ENCODE measurements around the gene ADGRV1. TPM values are rescaled to one million over a fixed set of nuclear protein-coding genes. Genes with fewer than 3 reads are reported as not detected.

ADGRV1 gene
- total RNA-seq, 4 donors from 2014 or later: not detected

DNA sequence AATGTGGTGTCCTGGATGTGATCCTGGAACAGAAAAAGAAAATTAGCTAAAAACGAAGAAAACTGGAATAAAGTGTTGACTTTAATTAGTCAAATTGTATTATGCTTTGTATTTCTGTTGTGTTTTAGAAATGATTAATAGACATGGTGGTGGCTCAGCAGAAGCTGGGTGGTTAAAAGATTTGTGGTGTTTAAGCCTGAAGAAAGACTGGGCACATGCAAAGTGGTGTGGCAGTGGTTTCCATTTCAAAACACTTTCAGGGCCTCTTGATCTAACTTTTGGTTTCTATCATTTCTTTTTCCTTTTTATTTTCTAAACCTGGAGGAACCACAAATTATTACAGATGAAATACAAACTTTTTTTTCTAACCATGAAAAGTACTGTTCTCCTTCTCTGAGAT lies 44.1 kb downstream of the ADGRV1 start:
- TF ChIP-seq CTCF (IDR thresholded peaks at IDR 0.05; ENCODE audit: low read depth): no peak

DNA sequence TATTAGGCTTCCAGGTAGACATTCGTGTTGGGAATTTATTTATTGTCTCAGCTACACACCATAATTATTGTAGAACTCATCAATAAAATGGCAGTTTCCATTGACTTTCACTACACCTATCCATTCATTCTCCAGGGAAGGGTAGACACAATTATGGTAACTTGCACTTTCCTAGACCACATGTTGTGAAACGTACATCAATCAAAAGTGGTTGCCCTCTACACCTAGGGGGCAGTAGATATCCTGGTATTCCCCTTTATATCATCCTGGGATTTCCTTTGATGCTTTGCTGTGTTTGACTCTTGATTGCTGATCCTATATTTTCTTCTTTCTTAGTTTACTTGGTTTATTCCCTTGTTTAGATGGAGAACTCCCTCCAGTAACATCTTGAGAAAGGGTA lies 47.9 kb downstream of the ADGRV1 start:
- TF ChIP-seq CTCF (IDR thresholded peaks at IDR 0.05; ENCODE audit: low read depth): no peak

- TF ChIP-seq CTCF (IDR thresholded peaks at IDR 0.05; ENCODE audit: low read depth): no peak
Observed at GRCh38 chr5:90612919-90613318, 54.3 kb downstream of the ADGRV1 start.

DNA sequence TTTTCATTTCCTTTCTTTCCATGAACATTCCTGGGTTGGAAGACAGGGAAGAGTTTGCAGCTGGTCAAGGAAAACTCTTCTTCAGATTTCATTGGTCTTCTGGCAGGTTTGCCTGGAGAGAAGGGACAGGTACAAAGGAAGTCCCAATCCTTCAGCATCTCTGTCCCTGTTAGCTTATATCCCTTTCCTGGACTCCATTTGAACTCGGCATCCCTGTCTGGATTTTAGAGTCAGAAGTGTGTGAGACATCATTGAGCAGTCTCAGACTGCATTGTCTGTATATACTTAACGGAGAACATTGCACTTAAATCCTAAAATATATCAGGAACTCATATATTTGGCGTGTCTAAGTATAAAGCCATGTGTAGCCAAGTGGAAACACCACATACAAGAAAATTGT lies 54.9 kb downstream of the ADGRV1 start:
- TF ChIP-seq CTCF (IDR thresholded peaks at IDR 0.05; ENCODE audit: low read depth): no peak

DNA sequence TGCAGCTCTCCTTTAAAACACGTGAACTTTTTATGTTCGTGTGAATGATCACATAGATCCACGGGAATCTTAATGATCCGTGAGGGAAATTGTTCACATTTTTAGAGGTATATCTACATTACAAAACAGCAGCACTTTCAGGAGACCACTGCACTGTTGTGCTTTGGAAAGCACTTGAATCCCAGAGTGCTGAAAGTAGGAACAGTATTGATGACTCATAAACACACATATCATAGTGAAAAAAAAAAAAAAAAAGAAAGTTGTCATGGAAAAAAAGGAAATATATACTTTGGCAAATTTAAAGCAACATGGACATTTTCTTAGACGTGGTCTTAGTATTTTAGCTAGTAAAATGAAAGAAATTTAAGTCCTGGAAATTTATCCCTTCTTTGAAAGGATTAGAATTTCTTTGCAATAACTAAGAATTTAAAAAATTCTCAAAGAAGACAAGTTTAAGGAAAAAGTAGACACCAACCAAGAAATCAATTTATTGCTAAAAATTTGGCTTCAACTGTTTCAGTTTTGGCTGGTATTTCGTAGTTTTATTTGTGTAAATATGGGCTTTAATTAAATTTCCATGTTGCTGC lies 55.4 kb downstream of the ADGRV1 start:
- no peak for TF ChIP-seq CTCF (IDR thresholded peaks at IDR 0.05; ENCODE audit: low read depth)

- no peak for TF ChIP-seq CTCF (IDR thresholded peaks at IDR 0.05; ENCODE audit: low read depth)
Observed at GRCh38 chr5:90615355-90615754, 56.8 kb downstream of the ADGRV1 start.

- TF ChIP-seq CTCF (IDR thresholded peaks at IDR 0.05; ENCODE audit: low read depth): no peak
Observed at GRCh38 chr5:90618071-90618470, 59.5 kb downstream of the ADGRV1 start.
